Mesenchymal stem cell (in vitro differentiated cells and primary cell): ENCODE data around the gene SOCS2.
A peak's percentile ranks its signal among the peaks of the same experiment; 100 is the strongest.

Experiments
- DNase-seq: peaks from one replicate; pipeline ENCODE4 v3.0.0-alpha.2; 2013
- H2AFZ ChIP-seq: one replicate; pipeline ENCODE4 v1.6.1; 2013; ENCODE audit warnings: low read depth, mild to moderate bottlenecking, control low read depth, inconsistent platforms, low read length, moderate library complexity
- H2AK5ac ChIP-seq: 2 replicates; pipeline ENCODE4 v1.6.1; 2013; ENCODE audit warnings: low read length, moderate library complexity, mild to moderate bottlenecking, inconsistent platforms; ENCODE audit not compliant: severe bottlenecking
- H2BK120ac ChIP-seq: one replicate; pipeline ENCODE4 v1.6.1; 2013; ENCODE audit warnings: low read depth, mild to moderate bottlenecking, inconsistent platforms, low read length, moderate library complexity
- H2BK12ac ChIP-seq, 2 experiments: one replicate each; pipeline ENCODE4 v1.6.1; 2013; ENCODE audit warnings: inconsistent platforms in 2 of 2, low read length in 2 of 2, mild to moderate bottlenecking in 2 of 2, moderate library complexity in 2 of 2, control low read depth in 1 of 2
- H2BK15ac ChIP-seq: one replicate; pipeline ENCODE4 v1.6.1; 2013; ENCODE audit warnings: mild to moderate bottlenecking, low read depth, inconsistent platforms; ENCODE audit not compliant: poor library complexity, severe bottlenecking
- H2BK5ac ChIP-seq: 2 replicates; pipeline ENCODE4 v1.6.1; 2013; ENCODE audit warnings: low read depth, mild to moderate bottlenecking, low read length, control low read depth, inconsistent platforms; ENCODE audit not compliant: poor library complexity, severe bottlenecking
- H3K14ac ChIP-seq, 2 experiments: one replicate each; pipeline ENCODE4 v1.6.1; 2013; ENCODE audit warnings: inconsistent platforms in 2 of 2, low read length in 2 of 2, control low read depth in 1 of 2, mild to moderate bottlenecking in 1 of 2, moderate library complexity in 1 of 2
- H3K18ac ChIP-seq, 2 experiments: one replicate each; pipeline ENCODE4 v1.6.1; 2013; ENCODE audit warnings: inconsistent platforms in 2 of 2, low read length in 2 of 2, control low read depth in 1 of 2, low read depth in 1 of 2, mild to moderate bottlenecking in 1 of 2
- H3K23ac ChIP-seq, 2 experiments: one replicate each; pipeline ENCODE4 v1.6.1; 2013; ENCODE audit warnings: inconsistent platforms in 2 of 2, low read length in 2 of 2, mild to moderate bottlenecking in 2 of 2, moderate library complexity in 2 of 2, control low read depth in 1 of 2
- H3K27ac ChIP-seq: 2 replicates; pipeline ENCODE4 v1.5.1; 2013; ENCODE audit warnings: mild to moderate bottlenecking, moderate library complexity, low read length, control low read depth, inconsistent platforms; ENCODE audit not compliant: poor library complexity, severe bottlenecking
- H3K27me3 ChIP-seq, 2 experiments: 2 replicates each; pipeline versions ENCODE4 v1.6.1 to v1.7.0; 2013; ENCODE audit warnings: low read length in 2 of 2, mild to moderate bottlenecking in 2 of 2, moderate library complexity in 2 of 2, control low read depth in 1 of 2, inconsistent platforms in 1 of 2; ENCODE audit not compliant: control insufficient read depth in 1 of 2, insufficient read depth in 1 of 2
- H3K36me3 ChIP-seq, 2 experiments: 2 replicates each; pipeline versions ENCODE4 v1.6.1 to v1.7.0; 2013; ENCODE audit warnings: low read length in 2 of 2, control low read depth in 1 of 2, inconsistent platforms in 1 of 2, low read depth in 1 of 2, mild to moderate bottlenecking in 1 of 2; ENCODE audit not compliant: insufficient read depth in 2 of 2, control insufficient read depth in 1 of 2
- H3K4ac ChIP-seq, 2 experiments: one replicate each; pipeline ENCODE4 v1.6.1; 2013; ENCODE audit warnings: inconsistent platforms in 2 of 2, low read length in 2 of 2, mild to moderate bottlenecking in 2 of 2, moderate library complexity in 2 of 2, control low read depth in 1 of 2, low read depth in 1 of 2
- H3K4me1 ChIP-seq: 2 replicates; pipeline ENCODE4 v1.6.1; 2013; ENCODE audit warnings: low read depth, low read length, control low read depth; ENCODE audit not compliant: control insufficient read depth, insufficient read depth
- H3K4me2 ChIP-seq: 2 replicates; pipeline ENCODE4 v1.6.1; 2013; ENCODE audit warnings: low read length, mild to moderate bottlenecking, inconsistent platforms; ENCODE audit not compliant: poor library complexity, severe bottlenecking
- H3K4me3 ChIP-seq, 2 experiments: 2 replicates each; pipeline versions ENCODE4 v1.5.1 to v1.7.0; 2013; ENCODE audit warnings: low read length in 2 of 2, mild to moderate bottlenecking in 2 of 2, control low read depth in 1 of 2, low read depth in 1 of 2; ENCODE audit not compliant: insufficient read depth in 1 of 2
- H3K79me1 ChIP-seq: replicated peaks from 2 replicates; pipeline ENCODE4 v1.6.1; 2013; ENCODE audit warnings: mild to moderate bottlenecking, control low read depth, low read length, inconsistent platforms; ENCODE audit not compliant: poor library complexity, severe bottlenecking
- H3K9ac ChIP-seq: 2 replicates; pipeline ENCODE4 v1.7.0; 2013; ENCODE audit warnings: mild to moderate bottlenecking, low read length, moderate library complexity
- H3K9me3 ChIP-seq: 2 replicates; pipeline ENCODE4 v1.7.0; 2013; ENCODE audit warnings: mild to moderate bottlenecking, low read length; ENCODE audit not compliant: control insufficient read depth
- H4K8ac ChIP-seq: one replicate; pipeline ENCODE4 v1.6.1; 2013; ENCODE audit warnings: inconsistent platforms, mild to moderate bottlenecking, low read length, moderate library complexity
- H4K91ac ChIP-seq: one replicate; pipeline ENCODE4 v1.6.1; 2013; ENCODE audit warnings: mild to moderate bottlenecking, low read length, inconsistent platforms
- WGBS: methylation state at CpG from one replicate; pipeline ENCODE4 v1.1.7; 2013; ENCODE audit warnings: mixed read lengths; 5-methylcytosine and 5-hydroxymethylcytosine counted together

The SOCS2 gene

GRCh38 chr12:93612776-93613175, 40.3 kb downstream of the SOCS2 start:
- Histone ChIP-seq H3K23ac (no peak overlapping the region), H3K27ac (no peak overlapping the region), H3K27me3 (no peaks in the 10 kb centered on the region), H2AK5ac (no peak overlapping the region), H3K36me3 (no peaks in the 10 kb centered on the region), H2BK15ac (no peak overlapping the region), H2BK12ac (no peak overlapping the region), H3K9ac (no peak overlapping the region), H3K4me3 (no peak overlapping the region), H3K4me1 (peaks cover 2% of the 10 kb centered on the region), H4K91ac (no peak overlapping the region), H3K4ac (no peak overlapping the region), H2BK5ac (no peak overlapping the region), H3K4me2 (no peak overlapping the region), H3K9me3 (no peaks in the 10 kb centered on the region), H2BK120ac (no peak overlapping the region), H3K79me1 (no peaks in the 10 kb centered on the region), H3K18ac (no peak overlapping the region), H3K14ac (no peak overlapping the region), H4K8ac (no peak overlapping the region), H2AFZ (no peak overlapping the region)
- DNase-seq, result no peak
- WGBS, result 65% methylated on average over 3 of the region's 4 CpGs

- Histone ChIP-seq H4K91ac (no peak overlapping the region), H4K8ac (no peak overlapping the region), H2BK15ac (no peak overlapping the region), H3K4me1 (peaks cover 2% of the 10 kb centered on the region), H3K9me3 (no peaks in the 10 kb centered on the region), H3K4me3 (no peak overlapping the region), H2AFZ (no peak overlapping the region), H3K4me2 (no peak overlapping the region), H2BK120ac (no peak overlapping the region), H3K14ac (no peak overlapping the region), H3K36me3 (no peaks in the 10 kb centered on the region), H3K23ac (no peak overlapping the region), H2BK12ac (no peak overlapping the region), H3K4ac (no peak overlapping the region), H3K27me3 (no peaks in the 10 kb centered on the region), H3K27ac (no peak overlapping the region), H2AK5ac (no peak overlapping the region), H2BK5ac (no peak overlapping the region), H3K79me1 (no peaks in the 10 kb centered on the region), H3K18ac (no peak overlapping the region), H3K9ac (no peak overlapping the region)
- 67% methylated on average over 2 of the region's 2 CpGs for WGBS
- no peak for DNase-seq
Observed at GRCh38 chr12:93614917-93615596, 42.6 kb downstream of the SOCS2 start.

- Histone ChIP-seq H3K4me3 (no peak overlapping the region), H2BK15ac (no peak overlapping the region), H3K4ac (no peak overlapping the region), H3K4me1 (peaks cover 2% of the 10 kb centered on the region), H3K4me2 (no peak overlapping the region), H4K91ac (no peak overlapping the region), H3K27me3 (no peaks in the 10 kb centered on the region), H2BK120ac (no peak overlapping the region), H3K27ac (no peak overlapping the region), H3K23ac (no peak overlapping the region), H3K79me1 (no peaks in the 10 kb centered on the region), H2AK5ac (no peak overlapping the region), H3K36me3 (no peaks in the 10 kb centered on the region), H4K8ac (no peak overlapping the region), H3K9me3 (no peaks in the 10 kb centered on the region), H3K14ac (no peak overlapping the region), H2AFZ (no peak overlapping the region), H2BK5ac (no peak overlapping the region), H2BK12ac (no peak overlapping the region), H3K9ac (no peak overlapping the region), H3K18ac (no peak overlapping the region)
- WGBS, result 82% methylated on average over 8 of the region's 8 CpGs
- peak; percentile 16 for DNase-seq
Observed at GRCh38 chr12:93616584-93617101, 44.2 kb downstream of the SOCS2 start.

GRCh38 chr12:93618891-93619410, 46.5 kb downstream of the SOCS2 start:
- no peak overlapping the region for H3K4me2 ChIP-seq
- no peak overlapping the region for H3K18ac ChIP-seq
- H3K4me3 ChIP-seq, result no peak overlapping the region
- no peak overlapping the region for H2BK5ac ChIP-seq
- no peak overlapping the region for H2BK12ac ChIP-seq
- no peak overlapping the region for H2BK15ac ChIP-seq
- DNase-seq, result no peak
- H2AFZ ChIP-seq, result no peak overlapping the region
- no peak overlapping the region for H3K23ac ChIP-seq
- WGBS, result 94% methylated on average over 7 of the region's 8 CpGs
- H3K4ac ChIP-seq, result no peak overlapping the region
- H3K27ac ChIP-seq, result no peak overlapping the region
- peak overlapping the region; percentile 8 for H4K91ac ChIP-seq
- no peaks in the 10 kb centered on the region for H3K9me3 ChIP-seq
- no peaks in the 10 kb centered on the region for H3K27me3 ChIP-seq
- no peaks in the 10 kb centered on the region for H3K79me1 ChIP-seq
- peaks cover 2% of the 10 kb centered on the region for H3K4me1 ChIP-seq
- no peak overlapping the region for H2BK120ac ChIP-seq
- H3K14ac ChIP-seq, result no peak overlapping the region
- no peaks in the 10 kb centered on the region for H3K36me3 ChIP-seq
- no peak overlapping the region for H3K9ac ChIP-seq
- no peak overlapping the region for H2AK5ac ChIP-seq
- no peak overlapping the region for H4K8ac ChIP-seq
